Fibroblast of pulmonary artery (primary cell): ENCODE measurements around the gene PRDM15.

Experiments used
- DNase-seq: peaks from one replicate; pipeline ENCODE4 v3.0.0-alpha.2; 2010; ENCODE audit warnings: low read depth
- H3K4me3 ChIP-seq: replicated peaks from 2 replicates; pipeline ENCODE4 v1.5.1; 2011; ENCODE audit warnings: low read depth, mild to moderate bottlenecking, control low read depth, low read length, moderate library complexity
- CTCF ChIP-seq: IDR thresholded peaks from 2 replicates; pipeline ENCODE4 v1.5.1; 2011; ENCODE audit warnings: mild to moderate bottlenecking, control low read depth, low read length, inconsistent platforms; ENCODE audit errors: missing control alignments

PRDM15 gene

GRCh38 chr21:41866274-41866809 is 12.8 kb downstream of the PRDM15 start:
- H3K4me3 ChIP-seq = no peak overlapping the region
- no peak for DNase-seq
- no peak for TF ChIP-seq CTCF

DNA sequence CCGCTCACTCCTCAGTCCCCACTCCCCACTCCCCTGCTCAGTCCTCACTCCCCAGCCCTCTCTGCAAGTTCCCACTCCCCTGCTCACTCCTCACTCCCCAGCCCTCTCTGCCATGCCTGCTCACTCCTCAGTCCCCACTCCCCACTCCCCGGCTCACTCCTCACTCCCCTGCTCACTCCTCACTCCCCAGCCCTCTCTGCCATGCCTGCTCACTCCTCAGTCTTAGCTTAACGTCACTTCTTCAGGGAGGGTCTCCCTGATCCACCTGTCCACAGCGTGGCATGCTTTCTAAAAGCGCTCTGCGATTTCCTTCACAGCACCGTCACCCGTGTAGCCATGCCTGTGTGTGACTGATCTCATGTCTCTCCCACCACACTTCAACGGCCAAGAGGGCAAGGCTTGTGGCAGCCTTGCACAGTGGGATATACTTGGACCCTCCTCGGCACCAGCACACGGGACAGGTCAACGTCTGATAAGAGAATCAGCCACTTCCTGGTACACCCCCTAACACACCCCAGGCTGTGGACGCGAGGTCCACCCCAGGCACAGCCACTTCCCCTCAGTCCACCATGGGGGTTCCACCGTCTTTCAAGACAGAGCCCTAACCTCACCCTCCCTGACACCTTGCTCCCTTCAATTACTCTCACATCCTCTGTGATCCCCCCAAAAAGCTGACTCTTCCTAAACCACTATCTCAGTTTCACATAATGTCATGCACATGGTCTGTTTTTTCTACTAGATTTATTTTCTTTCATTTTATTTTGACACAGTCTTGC is 14.0 kb downstream of the PRDM15 start:
- no peak for TF ChIP-seq CTCF
- DNase-seq = no peak

GRCh38 chr21:41864311-41865001 is 14.7 kb downstream of the PRDM15 start:
- no peak for DNase-seq
- no peak for TF ChIP-seq CTCF
- H3K4me3 ChIP-seq = no peak overlapping the region

More for the DNA sequence above, 14.0 kb downstream of the PRDM15 start:
- no peak overlapping the region for H3K4me3 ChIP-seq

- DNase-seq = no peak
- TF ChIP-seq CTCF = no peak
- no peak overlapping the region for H3K4me3 ChIP-seq
Measured at GRCh38 chr21:41863439-41863740, 15.8 kb downstream of the PRDM15 start.

DNA sequence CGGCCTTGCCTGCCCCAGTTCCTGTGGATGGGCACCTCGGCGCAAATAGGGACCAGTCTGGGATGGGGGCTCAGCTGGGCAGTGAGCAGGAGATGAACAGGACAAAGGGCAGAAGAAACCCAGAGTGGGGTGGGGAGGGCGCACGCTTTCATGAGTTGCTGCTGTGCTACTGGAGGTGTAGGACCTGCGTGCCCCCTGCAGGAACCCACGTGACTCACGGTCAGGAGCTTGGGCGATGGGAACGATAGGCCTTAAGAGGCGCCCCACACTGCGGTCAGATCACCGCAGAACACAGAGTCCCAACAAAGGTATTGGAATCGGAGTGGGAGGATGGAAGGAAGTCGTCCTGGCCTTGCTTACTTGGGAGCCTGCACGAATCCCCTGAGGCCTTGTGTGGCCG is 17.2 kb downstream of the PRDM15 start:
- DNase-seq = no peak
- no peak for TF ChIP-seq CTCF
- H3K4me3 ChIP-seq = no peak overlapping the region

GRCh38 chr21:41861255-41861654 is 17.9 kb downstream of the PRDM15 start:
- H3K4me3 ChIP-seq = no peak overlapping the region
- DNase-seq = no peak
- TF ChIP-seq CTCF = no peak
